ENCODE results near the gene HOOK2. TPM values are rescaled to one million over a fixed set of nuclear protein-coding genes. Genes with fewer than 3 reads are reported as not detected.

Gene HOOK2
- total and polyA plus RNA-seq, 2 experiments from 2014 or later: 56.9 to 86.4 TPM

- TF ChIP-seq REST (IDR thresholded peaks at IDR 0.05; ENCODE audit: unreplicated experiment) (no peak), EZH2 (IDR thresholded peaks at IDR 0.05; ENCODE audit: low read depth, unreplicated experiment) (no peak), CTCF (conservative IDR thresholded peaks at IDR 0.05; ENCODE audit: low read depth in 2 of 2) (no peak), CREB1 (CRISPR knock-in tag; IDR thresholded peaks at IDR 0.05; ENCODE audit: low read depth) (no peak), ETS1 (IDR thresholded peaks at IDR 0.05) (no peak), POLR2AphosphoS5 (IDR thresholded peaks at IDR 0.05; ENCODE audit: low read depth) (no peak), ZNF331 (CRISPR knock-in tag; IDR thresholded peaks at IDR 0.05; ENCODE audit: low read depth) (no peak), JUNB (IDR thresholded peaks at IDR 0.05; ENCODE audit: unreplicated experiment) (no peak), ZNF114 (CRISPR knock-in tag; IDR thresholded peaks at IDR 0.05) (no peak), EZH2phosphoT487 (IDR thresholded peaks at IDR 0.05; ENCODE audit: unreplicated experiment) (no peak)
Observed at GRCh38 chr19:12786141-12786870, 11.0 kb upstream of the HOOK2 start (continued).

- H3K4me2 ChIP-seq: no peak overlapping the region
- no peak for DNase-seq (ENCODE audit: low spot score)
- TF ChIP-seq ETS1 (IDR thresholded peaks at IDR 0.05): no peak
- no peak for TF ChIP-seq NANOG (IDR thresholded peaks at IDR 0.05; ENCODE audit: borderline replicate concordance)
- TF ChIP-seq STAT1 (IDR thresholded peaks at IDR 0.05; ENCODE audit: unreplicated experiment): no peak
- TF ChIP-seq POLR2AphosphoS5 (IDR thresholded peaks at IDR 0.05; ENCODE audit: low read depth): no peak
- TF ChIP-seq CTCF (conservative IDR thresholded peaks at IDR 0.05; ENCODE audit: low read depth in 2 of 2): no peak
- TF ChIP-seq CREB1 (CRISPR knock-in tag; IDR thresholded peaks at IDR 0.05; ENCODE audit: low read depth): no peak
- TF ChIP-seq EZH2 (IDR thresholded peaks at IDR 0.05; ENCODE audit: low read depth, unreplicated experiment): no peak
Observed at GRCh38 chr19:12785431-12786031, 10.2 kb upstream of the HOOK2 start.

More at GRCh38 chr19:12785431-12786031, 10.2 kb upstream of the HOOK2 start:
- no peak for ATAC-seq
- no peaks in the 10 kb centered on the region for H3K79me2 ChIP-seq (replicated peaks; ENCODE audit: insufficient read depth)
- H3K36me3 ChIP-seq (ENCODE audit: insufficient read depth): no peaks in the 10 kb centered on the region
- H3K9me3 Mint-ChIP-seq: no peaks in the 10 kb centered on the region
- no peak overlapping the region for H3K4me3 ChIP-seq
- no peak overlapping the region for H3K4me3 Mint-ChIP-seq
- H3F3A ChIP-seq (replicated peaks; ENCODE audit: low read depth): peaks cover 29% of the 10 kb centered on the region
- H3K9me2 ChIP-seq (ENCODE audit: insufficient read depth): no peaks in the 10 kb centered on the region
- H3K4me1 Mint-ChIP-seq: peaks cover 22% of the 10 kb centered on the region
- peaks cover 25% of the 10 kb centered on the region for H3K4me1 ChIP-seq (ENCODE audit: insufficient read depth)
- no peaks in the 10 kb centered on the region for H4K20me1 ChIP-seq (replicated peaks; ENCODE audit: insufficient read depth)
- H3K27me3 ChIP-seq (ENCODE audit: insufficient read depth): peaks cover 1% of the 10 kb centered on the region
- no peak overlapping the region for H2AFZ ChIP-seq
- no peak overlapping the region for H3K27ac Mint-ChIP-seq
- no peaks in the 10 kb centered on the region; the same call in 2 of the 3 replicates for H3K36me3 Mint-ChIP-seq (ENCODE audit: low read depth)
- no peak overlapping the region for H3K27ac ChIP-seq (ENCODE audit: low read depth)
- peaks cover 16% of the 10 kb centered on the region for H3K27me3 Mint-ChIP-seq (ENCODE audit: insufficient read depth, low read depth, poor library complexity)
